ENCODE results near the gene RHBDL2. TPM values are rescaled to one million over a fixed set of nuclear protein-coding genes. Genes with fewer than 3 reads are reported as not detected.

Gene RHBDL2
- polyA plus RNA-seq, 1 donor from 2014 or later = not detected

DNA sequence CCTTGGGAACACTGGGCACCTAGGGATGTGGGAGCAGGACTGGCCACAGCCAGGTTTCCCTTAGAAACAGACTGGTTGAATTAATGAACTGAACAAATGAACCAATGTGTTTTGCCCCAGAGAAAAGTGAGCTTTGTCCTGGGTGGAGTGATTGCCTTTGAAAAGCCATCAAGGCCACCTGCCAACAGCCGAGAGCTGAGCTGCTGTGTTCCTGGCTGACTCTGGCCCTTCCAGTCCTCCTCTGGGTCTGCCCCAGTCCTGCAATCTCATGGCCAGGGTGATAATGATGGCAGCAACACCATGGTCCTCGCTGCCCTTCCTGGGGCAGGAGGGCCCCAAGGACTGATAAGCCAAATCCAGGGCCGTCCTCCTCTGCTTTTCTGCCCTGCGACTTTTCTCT lies 42.1 kb downstream of the RHBDL2 start:
- H3K27me3 ChIP-seq (ENCODE audit: insufficient read depth, low read depth, low read length) = no peaks in the 10 kb centered on the region
- no peaks in the 10 kb centered on the region for H3K9me3 ChIP-seq (ENCODE audit: low read length)
- H3K79me2 ChIP-seq (replicated peaks; ENCODE audit: insufficient read depth, low read length) = no peaks in the 10 kb centered on the region
- H2AFZ ChIP-seq (ENCODE audit: low read depth, low read length) = no peak overlapping the region
- no peak overlapping the region for H3K9ac ChIP-seq (ENCODE audit: low read length)
- no peaks in the 10 kb centered on the region for H3K9me2 ChIP-seq (ENCODE audit: insufficient read depth, low read length)
- no peak for TF ChIP-seq MXI1 (conservative IDR thresholded peaks at IDR 0.05; ENCODE audit: poor library complexity, severe bottlenecking)
- TF ChIP-seq EP300 (conservative IDR thresholded peaks at IDR 0.05; ENCODE audit: poor library complexity, severe bottlenecking) = no peak
- TF ChIP-seq POLR2AphosphoS5 (IDR thresholded peaks at IDR 0.05) = no peak
- no peak for TF ChIP-seq TAF1 (IDR thresholded peaks at IDR 0.05; ENCODE audit: low read depth)
- TF ChIP-seq EZH2 (IDR thresholded peaks at IDR 0.05; ENCODE audit: borderline replicate concordance, insufficient read depth, low read length, poor library complexity, severe bottlenecking) = no peak
- TF ChIP-seq, protein P1, sequence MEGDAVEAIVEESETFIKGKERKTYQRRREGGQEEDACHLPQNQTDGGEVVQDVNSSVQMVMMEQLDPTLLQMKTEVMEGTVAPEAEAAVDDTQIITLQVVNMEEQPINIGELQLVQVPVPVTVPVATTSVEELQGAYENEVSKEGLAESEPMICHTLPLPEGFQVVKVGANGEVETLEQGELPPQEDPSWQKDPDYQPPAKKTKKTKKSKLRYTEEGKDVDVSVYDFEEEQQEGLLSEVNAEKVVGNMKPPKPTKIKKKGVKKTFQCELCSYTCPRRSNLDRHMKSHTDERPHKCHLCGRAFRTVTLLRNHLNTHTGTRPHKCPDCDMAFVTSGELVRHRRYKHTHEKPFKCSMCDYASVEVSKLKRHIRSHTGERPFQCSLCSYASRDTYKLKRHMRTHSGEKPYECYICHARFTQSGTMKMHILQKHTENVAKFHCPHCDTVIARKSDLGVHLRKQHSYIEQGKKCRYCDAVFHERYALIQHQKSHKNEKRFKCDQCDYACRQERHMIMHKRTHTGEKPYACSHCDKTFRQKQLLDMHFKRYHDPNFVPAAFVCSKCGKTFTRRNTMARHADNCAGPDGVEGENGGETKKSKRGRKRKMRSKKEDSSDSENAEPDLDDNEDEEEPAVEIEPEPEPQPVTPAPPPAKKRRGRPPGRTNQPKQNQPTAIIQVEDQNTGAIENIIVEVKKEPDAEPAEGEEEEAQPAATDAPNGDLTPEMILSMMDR (IDR thresholded peaks at IDR 0.05; ENCODE audit: poor library complexity, severe bottlenecking) = no peak
- TF ChIP-seq, protein P2, sequence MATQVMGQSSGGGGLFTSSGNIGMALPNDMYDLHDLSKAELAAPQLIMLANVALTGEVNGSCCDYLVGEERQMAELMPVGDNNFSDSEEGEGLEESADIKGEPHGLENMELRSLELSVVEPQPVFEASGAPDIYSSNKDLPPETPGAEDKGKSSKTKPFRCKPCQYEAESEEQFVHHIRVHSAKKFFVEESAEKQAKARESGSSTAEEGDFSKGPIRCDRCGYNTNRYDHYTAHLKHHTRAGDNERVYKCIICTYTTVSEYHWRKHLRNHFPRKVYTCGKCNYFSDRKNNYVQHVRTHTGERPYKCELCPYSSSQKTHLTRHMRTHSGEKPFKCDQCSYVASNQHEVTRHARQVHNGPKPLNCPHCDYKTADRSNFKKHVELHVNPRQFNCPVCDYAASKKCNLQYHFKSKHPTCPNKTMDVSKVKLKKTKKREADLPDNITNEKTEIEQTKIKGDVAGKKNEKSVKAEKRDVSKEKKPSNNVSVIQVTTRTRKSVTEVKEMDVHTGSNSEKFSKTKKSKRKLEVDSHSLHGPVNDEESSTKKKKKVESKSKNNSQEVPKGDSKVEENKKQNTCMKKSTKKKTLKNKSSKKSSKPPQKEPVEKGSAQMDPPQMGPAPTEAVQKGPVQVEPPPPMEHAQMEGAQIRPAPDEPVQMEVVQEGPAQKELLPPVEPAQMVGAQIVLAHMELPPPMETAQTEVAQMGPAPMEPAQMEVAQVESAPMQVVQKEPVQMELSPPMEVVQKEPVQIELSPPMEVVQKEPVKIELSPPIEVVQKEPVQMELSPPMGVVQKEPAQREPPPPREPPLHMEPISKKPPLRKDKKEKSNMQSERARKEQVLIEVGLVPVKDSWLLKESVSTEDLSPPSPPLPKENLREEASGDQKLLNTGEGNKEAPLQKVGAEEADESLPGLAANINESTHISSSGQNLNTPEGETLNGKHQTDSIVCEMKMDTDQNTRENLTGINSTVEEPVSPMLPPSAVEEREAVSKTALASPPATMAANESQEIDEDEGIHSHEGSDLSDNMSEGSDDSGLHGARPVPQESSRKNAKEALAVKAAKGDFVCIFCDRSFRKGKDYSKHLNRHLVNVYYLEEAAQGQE (IDR thresholded peaks at IDR 0.05; ENCODE audit: borderline replicate concordance) = no peak
- TF ChIP-seq RAD21 (conservative IDR thresholded peaks at IDR 0.05) = no peak
- no peak for TF ChIP-seq SMC3 (conservative IDR thresholded peaks at IDR 0.05; ENCODE audit: poor library complexity)
- H3K4me2 ChIP-seq (ENCODE audit: low read length) = no peak overlapping the region
- no peak overlapping the region for H3K4me3 ChIP-seq (ENCODE audit: low read length)
- H3K27ac ChIP-seq (ENCODE audit: low read length) = no peak overlapping the region
- H3K36me3 ChIP-seq (ENCODE audit: insufficient read depth, low read length) = no peaks in the 10 kb centered on the region
- no peaks in the 10 kb centered on the region for H3F3A ChIP-seq (ENCODE audit: insufficient read depth, low read length, poor library complexity, severe bottlenecking)
- H4K20me1 ChIP-seq (ENCODE audit: insufficient read depth) = no peaks in the 10 kb centered on the region

DNA sequence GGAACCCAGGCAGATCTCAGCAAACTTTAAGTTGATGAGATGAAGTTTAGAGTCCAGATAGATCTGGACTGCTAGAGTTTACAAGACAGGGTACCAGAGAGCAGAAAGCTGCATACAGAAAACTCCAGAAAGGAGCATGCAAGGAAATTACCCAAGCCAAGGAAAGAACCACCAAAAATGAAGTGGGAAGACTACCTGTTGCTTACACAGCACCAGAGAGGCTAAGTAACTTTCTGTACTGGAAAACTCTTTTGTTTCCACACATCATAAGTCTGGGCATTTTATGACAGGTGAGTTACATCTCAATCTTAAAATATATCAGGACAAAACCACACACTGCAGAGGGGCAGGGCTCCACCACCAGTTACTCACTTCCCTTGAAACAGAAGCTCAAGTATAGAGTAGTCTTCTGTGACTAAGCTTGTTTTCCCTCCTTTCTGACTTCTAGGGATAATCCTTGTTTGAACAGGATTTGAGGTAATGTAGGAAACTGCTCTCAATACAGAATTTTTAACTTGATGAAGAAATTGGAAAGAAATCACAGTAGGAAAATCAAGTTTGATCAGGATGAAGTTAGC lies 42.9 kb downstream of the RHBDL2 start:
- Histone ChIP-seq H3K9ac (ENCODE audit: low read length) (no peak overlapping the region), H3K27me3 (ENCODE audit: insufficient read depth, low read depth, low read length) (no peaks in the 10 kb centered on the region), H3K9me2 (ENCODE audit: insufficient read depth, low read length) (no peaks in the 10 kb centered on the region), H3F3A (ENCODE audit: insufficient read depth, low read length, poor library complexity, severe bottlenecking) (no peaks in the 10 kb centered on the region), H3K9me3 (ENCODE audit: low read length) (no peaks in the 10 kb centered on the region), H3K4me2 (ENCODE audit: low read length) (no peak overlapping the region), H3K27ac (ENCODE audit: low read length) (no peak overlapping the region), H4K20me1 (ENCODE audit: insufficient read depth) (no peaks in the 10 kb centered on the region), H2AFZ (ENCODE audit: low read depth, low read length) (no peak overlapping the region), H3K36me3 (ENCODE audit: insufficient read depth, low read length) (no peaks in the 10 kb centered on the region), H3K4me3 (ENCODE audit: low read length) (no peak overlapping the region), H3K79me2 (replicated peaks; ENCODE audit: insufficient read depth, low read length) (no peaks in the 10 kb centered on the region)
- TF ChIP-seq RAD21 (conservative IDR thresholded peaks at IDR 0.05) = no peak
- TF ChIP-seq EP300 (conservative IDR thresholded peaks at IDR 0.05; ENCODE audit: poor library complexity, severe bottlenecking) = no peak
- no peak for TF ChIP-seq POLR2AphosphoS5 (IDR thresholded peaks at IDR 0.05)
- no peak for TF ChIP-seq MXI1 (conservative IDR thresholded peaks at IDR 0.05; ENCODE audit: poor library complexity, severe bottlenecking)
- no peak for TF ChIP-seq TAF1 (IDR thresholded peaks at IDR 0.05; ENCODE audit: low read depth)
- TF ChIP-seq EZH2 (IDR thresholded peaks at IDR 0.05; ENCODE audit: borderline replicate concordance, insufficient read depth, low read length, poor library complexity, severe bottlenecking) = no peak
- TF ChIP-seq, protein P2 (IDR thresholded peaks at IDR 0.05; ENCODE audit: borderline replicate concordance) = no peak
- TF ChIP-seq, protein P1 (IDR thresholded peaks at IDR 0.05; ENCODE audit: poor library complexity, severe bottlenecking) = no peak
